Stomach (tissue), 4 donors: Measurements from ENCODE around the gene DHRS1.

Experiments
- EP300 ChIP-seq: sonication (generic); formaldehyde crosslinking; IDR thresholded peaks from one replicate; pipeline ENCODE4 v1.6.1; 2017; ENCODE audit warnings: antibody characterized with exemption
- POLR2A ChIP-seq, 4 donors: fragments of 450-650 bp; IDR thresholded peaks; one replicate each; pipeline ENCODE4 v1.6.1; 2016; ENCODE audit warnings: antibody characterized with exemption in 4 of 4, control low read depth in 2 of 4, mild to moderate bottlenecking in 1 of 4, moderate library complexity in 1 of 4
- POLR2AphosphoS5 ChIP-seq, 3 donors: sonication (generic); formaldehyde crosslinking; IDR thresholded peaks; one replicate each; pipeline ENCODE4 v1.6.1; 2016; ENCODE audit warnings: antibody characterized with exemption in 3 of 3
- TF ChIP-seq, protein P1 (sequence below), 7 experiments: fragments of 450-650 bp in 4 of 7; fragments of 200-600 bp in 3 of 7; sonication (generic) in 3 of 7; IDR thresholded peaks; one replicate each; pipeline ENCODE4 v1.5.1; 2016 to 2019; ENCODE audit warnings: antibody characterized with exemption in 7 of 7, control low read depth in 2 of 7, mild to moderate bottlenecking in 1 of 7

DNA sequence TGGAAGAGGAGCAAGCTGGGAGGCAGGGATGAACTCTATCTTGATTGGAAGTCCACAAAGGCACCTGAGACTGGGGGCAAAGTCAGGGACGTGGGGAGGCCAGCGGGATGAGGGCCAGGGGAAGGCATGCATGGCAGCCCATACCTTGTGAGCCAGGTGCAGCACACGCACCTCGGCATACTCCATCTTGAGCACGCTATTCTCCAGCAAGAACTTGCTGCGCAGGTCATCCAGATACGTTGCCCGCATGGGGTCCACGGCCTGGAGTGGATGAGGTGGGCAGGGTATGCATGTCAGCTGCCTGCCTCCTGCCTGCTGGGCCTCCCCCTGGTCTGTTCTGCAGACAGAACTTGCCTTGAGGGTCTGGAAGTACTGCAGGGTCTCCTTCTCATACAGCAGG is 32.1 kb downstream of the DHRS1 start:
- TF ChIP-seq POLR2AphosphoS5 (IDR thresholded peaks at IDR 0.05) (no peak), EP300 (no peak), POLR2A (IDR thresholded peaks at IDR 0.05) (no peak)
- TF ChIP-seq, protein P1, sequence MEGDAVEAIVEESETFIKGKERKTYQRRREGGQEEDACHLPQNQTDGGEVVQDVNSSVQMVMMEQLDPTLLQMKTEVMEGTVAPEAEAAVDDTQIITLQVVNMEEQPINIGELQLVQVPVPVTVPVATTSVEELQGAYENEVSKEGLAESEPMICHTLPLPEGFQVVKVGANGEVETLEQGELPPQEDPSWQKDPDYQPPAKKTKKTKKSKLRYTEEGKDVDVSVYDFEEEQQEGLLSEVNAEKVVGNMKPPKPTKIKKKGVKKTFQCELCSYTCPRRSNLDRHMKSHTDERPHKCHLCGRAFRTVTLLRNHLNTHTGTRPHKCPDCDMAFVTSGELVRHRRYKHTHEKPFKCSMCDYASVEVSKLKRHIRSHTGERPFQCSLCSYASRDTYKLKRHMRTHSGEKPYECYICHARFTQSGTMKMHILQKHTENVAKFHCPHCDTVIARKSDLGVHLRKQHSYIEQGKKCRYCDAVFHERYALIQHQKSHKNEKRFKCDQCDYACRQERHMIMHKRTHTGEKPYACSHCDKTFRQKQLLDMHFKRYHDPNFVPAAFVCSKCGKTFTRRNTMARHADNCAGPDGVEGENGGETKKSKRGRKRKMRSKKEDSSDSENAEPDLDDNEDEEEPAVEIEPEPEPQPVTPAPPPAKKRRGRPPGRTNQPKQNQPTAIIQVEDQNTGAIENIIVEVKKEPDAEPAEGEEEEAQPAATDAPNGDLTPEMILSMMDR (IDR thresholded peaks at IDR 0.05), result no peak
